AG04450 (cell line): ENCODE data around the gene PIP5K1C. TPM values are rescaled to one million over a fixed set of nuclear protein-coding genes. Genes with fewer than 3 reads are reported as not detected.

ENCODE experiments used
- CTCF ChIA-PET: fragments of 300-600, 350-600 bp; formaldehyde crosslinking; extraction: SDS; loops from one replicate; lab custom pipeline; 2022; ENCODE audit warnings: antibody characterized with exemption, inconsistent platforms; lab: Charles Lee
- POLR2A ChIA-PET: fragments of 350-600 bp; formaldehyde crosslinking; extraction: SDS; loops from one replicate; lab custom pipeline; 2021; ENCODE audit warnings: antibody characterized with exemption, inconsistent platforms; lab: Yijun Ruan, JAX
- DNase-seq: peaks from one replicate; pipeline ENCODE4 v3.0.0-alpha.2; 2011; ENCODE audit warnings: low read depth, low spot score
- H3K27ac ChIP-seq: one replicate; pipeline ENCODE4 v1.5.1; 2012; ENCODE audit warnings: low read depth, low read length, control low read depth
- H3K27me3 ChIP-seq: one replicate; pipeline ENCODE4 v1.6.0; 2012; ENCODE audit warnings: low read length; ENCODE audit not compliant: control insufficient read depth, insufficient read depth
- H3K4me3 ChIP-seq: 2 replicates; pipeline ENCODE4 v1.5.1; 2011; ENCODE audit warnings: mild to moderate bottlenecking, low read depth, low read length, control low read depth
- H3K9me3 ChIP-seq: 2 replicates; pipeline ENCODE4 v1.5.1; 2012; ENCODE audit warnings: low read length; ENCODE audit not compliant: control insufficient read depth, insufficient read depth
- polyA plus RNA-seq: library from polyadenylated mRNA; depleted of rRNA; stranded (reverse); fragments of >200 nt; gene quantifications from 2 replicates; pipeline ENCODE4 v1.2.3, GENCODE V29; 2011
- TF ChIP-seq, protein P1 (sequence below): IDR thresholded peaks from 2 replicates; pipeline ENCODE4 v1.5.1; 2011; ENCODE audit warnings: low read depth, low read length, control low read depth, inconsistent platforms

Gene PIP5K1C
- polyA plus RNA-seq, 1 experiment, result 10.3 TPM

DNA sequence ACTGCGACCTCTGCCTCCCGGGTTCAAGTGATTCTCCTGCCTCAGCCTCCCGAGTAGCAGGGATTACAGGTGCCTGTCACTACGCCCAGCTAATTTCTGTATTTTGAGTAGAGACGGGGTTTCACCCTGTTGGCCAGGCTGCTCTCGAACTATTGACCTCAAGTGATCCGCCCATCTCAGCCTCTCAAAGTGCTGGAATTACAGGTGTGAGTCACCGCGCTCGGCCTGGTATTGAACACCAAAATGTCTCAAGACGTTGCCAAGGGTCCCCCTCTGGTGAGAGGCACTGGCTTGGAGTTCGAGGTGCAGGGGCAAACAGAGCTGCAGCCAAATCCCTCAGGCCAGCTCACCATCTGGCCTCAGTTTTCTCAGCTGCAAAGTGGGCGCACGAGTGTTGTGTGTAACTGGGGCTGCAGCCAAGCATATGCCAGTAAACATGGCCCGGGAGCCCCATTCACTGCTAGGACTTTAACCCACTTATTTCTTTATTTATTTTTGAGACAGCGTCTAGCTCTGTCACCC, 15.9 kb upstream of the PIP5K1C start:
- H3K27me3 ChIP-seq, result peaks cover 15% of the 10 kb centered on the region
- H3K4me3 ChIP-seq, result no peak overlapping the region
- CTCF ChIA-PET, result interaction anchor here (0.6 to 0.9 kb wide), 2 partner anchors 24 to 451 kb away, joined by 3 read pairs; no protein-coding TSS in a partner anchor
- peaks cover 2% of the 10 kb centered on the region; the same call in 1 of the 2 replicates for H3K9me3 ChIP-seq
- H3K27ac ChIP-seq, result no peak overlapping the region
- no peak for DNase-seq
- TF ChIP-seq, protein P1, sequence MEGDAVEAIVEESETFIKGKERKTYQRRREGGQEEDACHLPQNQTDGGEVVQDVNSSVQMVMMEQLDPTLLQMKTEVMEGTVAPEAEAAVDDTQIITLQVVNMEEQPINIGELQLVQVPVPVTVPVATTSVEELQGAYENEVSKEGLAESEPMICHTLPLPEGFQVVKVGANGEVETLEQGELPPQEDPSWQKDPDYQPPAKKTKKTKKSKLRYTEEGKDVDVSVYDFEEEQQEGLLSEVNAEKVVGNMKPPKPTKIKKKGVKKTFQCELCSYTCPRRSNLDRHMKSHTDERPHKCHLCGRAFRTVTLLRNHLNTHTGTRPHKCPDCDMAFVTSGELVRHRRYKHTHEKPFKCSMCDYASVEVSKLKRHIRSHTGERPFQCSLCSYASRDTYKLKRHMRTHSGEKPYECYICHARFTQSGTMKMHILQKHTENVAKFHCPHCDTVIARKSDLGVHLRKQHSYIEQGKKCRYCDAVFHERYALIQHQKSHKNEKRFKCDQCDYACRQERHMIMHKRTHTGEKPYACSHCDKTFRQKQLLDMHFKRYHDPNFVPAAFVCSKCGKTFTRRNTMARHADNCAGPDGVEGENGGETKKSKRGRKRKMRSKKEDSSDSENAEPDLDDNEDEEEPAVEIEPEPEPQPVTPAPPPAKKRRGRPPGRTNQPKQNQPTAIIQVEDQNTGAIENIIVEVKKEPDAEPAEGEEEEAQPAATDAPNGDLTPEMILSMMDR, result no peak
- POLR2A ChIA-PET, result no interaction called here

DNA sequence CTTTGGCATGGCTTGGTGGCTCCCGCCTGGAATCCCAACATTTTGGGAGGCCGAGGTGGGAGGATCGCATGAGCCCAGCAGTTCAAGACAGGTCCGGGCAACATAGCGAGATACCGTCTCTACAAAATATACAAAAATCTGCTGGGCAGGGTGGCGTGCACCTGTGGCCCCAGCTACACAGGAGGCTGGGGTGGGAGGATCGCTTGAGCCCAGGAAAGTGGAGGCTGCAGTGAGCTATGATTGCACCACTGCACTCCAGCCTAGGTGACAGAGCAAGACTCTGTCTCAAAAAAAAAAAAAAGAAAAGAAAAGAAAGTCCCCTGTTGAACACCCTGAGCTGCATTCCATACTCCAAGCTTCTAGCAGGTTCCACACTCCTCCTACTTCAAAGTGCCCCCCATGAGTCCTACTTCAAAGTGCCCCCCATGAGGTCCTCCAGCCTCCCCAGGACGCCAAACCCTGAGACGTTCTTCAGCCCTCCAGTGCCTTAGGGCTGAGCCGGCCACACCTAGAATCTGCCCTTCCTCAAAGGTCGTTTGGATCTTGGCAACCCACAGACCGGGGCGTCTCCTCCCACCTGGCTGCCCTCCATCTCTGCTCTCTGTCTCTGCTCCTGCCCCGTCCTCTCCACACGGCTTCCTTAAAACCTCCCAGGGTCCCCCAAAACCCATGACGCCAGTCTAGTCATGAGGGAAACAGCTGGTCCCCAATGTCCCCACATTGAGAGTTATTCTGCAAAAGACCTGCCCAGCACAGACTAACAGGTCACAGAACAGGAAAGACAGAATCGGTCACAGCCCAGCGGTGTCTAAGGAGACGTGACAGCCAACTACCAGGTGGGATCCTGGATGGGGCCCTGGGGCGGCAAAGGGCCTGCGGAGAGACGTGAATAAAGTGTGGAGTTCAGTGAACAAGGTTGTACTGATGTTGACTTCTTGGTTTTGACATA, 12.7 kb upstream of the PIP5K1C start:
- no peak overlapping the region for H3K4me3 ChIP-seq
- POLR2A ChIA-PET, result interaction anchor here (0.7 kb wide), 1 partner anchor 15 kb away, joined by 3 read pairs; no protein-coding TSS in a partner anchor
- TF ChIP-seq, protein P1, result no peak
- H3K27ac ChIP-seq, result no peak overlapping the region
- DNase-seq, result no peak
- peaks cover 17% of the 10 kb centered on the region for H3K27me3 ChIP-seq
- CTCF ChIA-PET, result no interaction called here
- H3K9me3 ChIP-seq, result no peaks in the 10 kb centered on the region; the same call in 1 of the 2 replicates

DNA sequence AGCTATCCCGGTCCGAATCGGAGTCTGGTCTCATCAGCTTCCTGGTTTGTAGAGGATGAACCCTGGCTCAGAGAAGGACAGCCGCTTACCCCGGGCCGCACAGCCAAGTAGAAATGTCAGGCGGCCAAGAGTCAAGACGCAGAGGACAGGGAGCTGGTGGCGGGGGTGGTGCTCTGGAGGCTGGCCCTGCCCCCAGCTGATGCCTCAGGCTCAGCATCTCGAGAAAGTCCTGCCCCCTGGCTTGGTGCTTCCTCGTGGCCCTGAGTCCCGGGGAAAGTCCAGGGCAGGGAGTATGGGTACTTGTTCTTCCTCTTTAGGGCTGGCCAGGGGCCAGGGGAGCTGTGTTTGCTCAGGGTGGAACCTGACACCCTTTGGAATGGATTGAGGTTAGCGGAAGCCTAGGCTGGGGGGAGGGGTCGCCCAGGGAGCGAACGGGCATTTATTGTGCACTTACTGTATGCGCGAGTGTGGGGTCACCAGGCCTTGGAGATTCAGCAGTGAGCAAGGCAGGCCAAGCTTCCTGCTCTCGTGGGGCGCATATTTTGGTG, 10.1 kb upstream of the PIP5K1C start:
- H3K4me3 ChIP-seq, result no peak overlapping the region
- H3K27me3 ChIP-seq, result peaks cover 17% of the 10 kb centered on the region
- ChIA-PET CTCF (no interaction called here), POLR2A (no interaction called here)
- TF ChIP-seq, protein P1, result no peak
- DNase-seq, result no peak
- no peak overlapping the region for H3K27ac ChIP-seq
- H3K9me3 ChIP-seq, result no peaks in the 10 kb centered on the region; the same call in 1 of the 2 replicates

DNA sequence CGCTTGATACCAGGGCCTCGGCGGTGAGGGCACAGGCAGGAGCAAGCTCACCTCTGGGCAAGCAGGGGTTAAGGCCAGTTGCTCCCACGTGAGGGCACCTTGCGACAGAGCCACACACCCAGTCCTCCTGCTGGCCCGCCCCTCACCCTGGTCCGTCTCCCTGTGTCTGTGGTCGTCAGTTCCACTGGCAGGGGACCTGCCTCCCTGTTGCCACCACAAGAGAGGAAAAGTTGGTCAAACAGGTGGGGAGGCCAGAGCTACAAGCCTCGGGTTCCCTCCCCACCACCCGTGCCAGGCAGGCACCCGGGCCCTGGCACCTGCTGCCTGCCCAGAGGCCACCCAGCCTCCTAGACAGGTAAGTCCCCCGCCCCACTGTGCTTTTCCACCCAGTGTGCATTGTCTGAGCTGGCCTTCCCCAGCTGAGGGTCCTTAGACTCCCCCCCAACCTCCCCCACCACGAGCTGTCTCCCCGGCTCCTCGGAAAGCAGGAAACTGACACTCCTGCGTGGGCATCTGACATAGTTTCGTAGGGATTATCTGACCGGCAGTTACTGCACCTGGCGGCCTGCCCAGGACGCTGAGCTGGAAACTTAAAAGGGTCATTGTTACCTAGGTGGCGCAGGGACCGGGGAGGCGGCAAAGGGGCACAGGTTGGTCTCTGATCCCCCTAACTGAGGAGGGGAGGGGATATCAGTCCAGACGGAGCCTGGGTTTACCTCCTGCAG, 8.1 kb upstream of the PIP5K1C start, which contains the start of gene TJP3:
Gene TJP3, plus strand, starts transcription at position 178 of the 725 bp plus-strand sequence. CDS start 20,049 bp downstream, outside the sequence.
- DNase-seq, result no peak
- Histone ChIP-seq H3K4me3 (no peak within 1 kb of the TSS), H3K27ac (no peak within 1 kb of the TSS), H3K9me3 (no peaks in the 10 kb centered on the region; the same call in 1 of the 2 replicates), H3K27me3 (peaks cover 17% of the 10 kb centered on the region)
- ChIA-PET POLR2A (no interaction called here), CTCF (interaction anchor here (0.6 to 1.0 kb wide), 3 partner anchors 42 to 279 kb away, joined by 3 to 8 read pairs (median 6); no protein-coding TSS in a partner anchor)
- TF ChIP-seq, protein P1, result no peak
